DND-41 (cell line): ENCODE data around the gene KIF17.

ENCODE experiments used
- ATAC-seq: fragments of 200-7000 bp; cut with Tn5 transposase; 3 replicates; pipeline ENCODE4 v1.9.1; 2021; ENCODE audit warnings: low read depth; ENCODE audit not compliant: insufficient read depth
- DNase-seq: peaks from one replicate; pipeline ENCODE4 v3.0.0-alpha.2; 2020
- H2AFZ ChIP-seq: 2 replicates; pipeline ENCODE4 v1.6.0; 2012; ENCODE audit warnings: low read depth, low read length
- H3K27ac ChIP-seq: 2 replicates; pipeline ENCODE4 v1.5.1; 2012; ENCODE audit warnings: low read length, inconsistent platforms
- H3K27me3 ChIP-seq: fragments of 200-600 bp; sonication (generic); 2 replicates; pipeline ENCODE4 v1.6.0; 2012; ENCODE audit warnings: low read length, mild to moderate bottlenecking, inconsistent platforms; ENCODE audit not compliant: insufficient read depth, poor library complexity
- H3K36me3 ChIP-seq: 2 replicates; pipeline ENCODE4 v1.5.1; 2012; ENCODE audit warnings: low read length, inconsistent platforms; ENCODE audit not compliant: insufficient read depth
- H3K4me1 ChIP-seq: 2 replicates; pipeline ENCODE4 v1.5.1; 2012; ENCODE audit warnings: mild to moderate bottlenecking, low read length; ENCODE audit not compliant: insufficient read depth
- H3K4me2 ChIP-seq: 2 replicates; pipeline ENCODE4 v1.6.0; 2012; ENCODE audit warnings: mild to moderate bottlenecking, moderate library complexity, low read length, inconsistent platforms; ENCODE audit not compliant: insufficient read depth
- H3K4me3 ChIP-seq, 2 experiments: fragments of 200-600 bp in 1 of 2; shearing (Covaris generic) in 1 of 2; 2 replicates each; pipeline ENCODE4 v1.5.1; 2012 to 2016; ENCODE audit warnings: inconsistent platforms in 2 of 2, low read length in 2 of 2, mild to moderate bottlenecking in 2 of 2, low read depth in 1 of 2, moderate library complexity in 1 of 2
- H3K79me2 ChIP-seq: 2 replicates; pipeline ENCODE4 v1.6.0; 2012; ENCODE audit warnings: low read length, inconsistent platforms; ENCODE audit not compliant: insufficient read depth
- H3K9ac ChIP-seq: 2 replicates; pipeline ENCODE4 v1.6.0; 2012; ENCODE audit warnings: low read depth, mild to moderate bottlenecking, inconsistent platforms, low read length, moderate library complexity
- H3K9me3 ChIP-seq: 2 replicates; pipeline ENCODE4 v1.5.1; 2012; ENCODE audit warnings: low read length, moderate library complexity, mild to moderate bottlenecking, inconsistent platforms; ENCODE audit not compliant: insufficient read depth, severe bottlenecking
- H4K20me1 ChIP-seq: 2 replicates; pipeline ENCODE4 v1.6.0; 2012; ENCODE audit warnings: low read length; ENCODE audit not compliant: insufficient read depth
- EZH2 ChIP-seq: IDR thresholded peaks from 3 replicates; pipeline ENCODE4 v1.6.1; 2012; ENCODE audit warnings: borderline replicate concordance, low read depth, mild to moderate bottlenecking, moderate library complexity, low read length, inconsistent platforms; ENCODE audit not compliant: severe bottlenecking
- TF ChIP-seq, protein P1 (sequence below): IDR thresholded peaks from 2 replicates; pipeline ENCODE4 v1.5.1; 2012; ENCODE audit warnings: borderline replicate concordance, low read length, moderate library complexity, mild to moderate bottlenecking; ENCODE audit not compliant: poor library complexity, severe bottlenecking; ENCODE audit errors: extremely low read depth

KIF17 gene

DNA sequence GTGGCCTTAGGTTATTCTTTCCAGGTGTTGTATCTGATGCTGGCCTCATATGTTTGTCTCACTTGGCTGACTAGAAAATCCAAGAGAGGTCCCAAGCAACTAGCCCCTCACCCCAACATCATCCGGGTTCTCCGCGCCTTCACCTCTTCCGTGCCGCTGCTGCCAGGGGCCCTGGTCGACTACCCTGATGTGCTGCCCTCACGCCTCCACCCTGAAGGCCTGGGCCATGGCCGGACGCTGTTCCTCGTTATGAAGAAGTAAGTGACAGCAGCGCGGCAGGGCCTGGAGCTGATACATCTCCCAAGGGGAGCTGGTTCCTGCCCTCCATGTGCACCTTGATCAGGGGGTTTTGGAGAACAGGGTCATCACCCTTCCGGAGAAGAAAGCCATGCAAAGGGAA, 73.4 kb downstream of the KIF17 start:
- H3K4me3 ChIP-seq: no peak overlapping the region
- no peaks in the 10 kb centered on the region for H3K79me2 ChIP-seq
- DNase-seq: no peak
- no peak overlapping the region for H3K9ac ChIP-seq
- H3K27me3 ChIP-seq: no peaks in the 10 kb centered on the region
- no peak for ATAC-seq
- H3K9me3 ChIP-seq: no peaks in the 10 kb centered on the region
- no peak overlapping the region for H2AFZ ChIP-seq
- no peaks in the 10 kb centered on the region; the same call in 1 of the 2 replicates for H4K20me1 ChIP-seq
- TF ChIP-seq, protein P1, sequence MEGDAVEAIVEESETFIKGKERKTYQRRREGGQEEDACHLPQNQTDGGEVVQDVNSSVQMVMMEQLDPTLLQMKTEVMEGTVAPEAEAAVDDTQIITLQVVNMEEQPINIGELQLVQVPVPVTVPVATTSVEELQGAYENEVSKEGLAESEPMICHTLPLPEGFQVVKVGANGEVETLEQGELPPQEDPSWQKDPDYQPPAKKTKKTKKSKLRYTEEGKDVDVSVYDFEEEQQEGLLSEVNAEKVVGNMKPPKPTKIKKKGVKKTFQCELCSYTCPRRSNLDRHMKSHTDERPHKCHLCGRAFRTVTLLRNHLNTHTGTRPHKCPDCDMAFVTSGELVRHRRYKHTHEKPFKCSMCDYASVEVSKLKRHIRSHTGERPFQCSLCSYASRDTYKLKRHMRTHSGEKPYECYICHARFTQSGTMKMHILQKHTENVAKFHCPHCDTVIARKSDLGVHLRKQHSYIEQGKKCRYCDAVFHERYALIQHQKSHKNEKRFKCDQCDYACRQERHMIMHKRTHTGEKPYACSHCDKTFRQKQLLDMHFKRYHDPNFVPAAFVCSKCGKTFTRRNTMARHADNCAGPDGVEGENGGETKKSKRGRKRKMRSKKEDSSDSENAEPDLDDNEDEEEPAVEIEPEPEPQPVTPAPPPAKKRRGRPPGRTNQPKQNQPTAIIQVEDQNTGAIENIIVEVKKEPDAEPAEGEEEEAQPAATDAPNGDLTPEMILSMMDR: no peak
- TF ChIP-seq EZH2: no peak
- H3K36me3 ChIP-seq: peaks cover 28% of the 10 kb centered on the region
- no peaks in the 10 kb centered on the region for H3K4me1 ChIP-seq
- H3K4me2 ChIP-seq: no peak overlapping the region
- H3K27ac ChIP-seq: no peak overlapping the region

DNA sequence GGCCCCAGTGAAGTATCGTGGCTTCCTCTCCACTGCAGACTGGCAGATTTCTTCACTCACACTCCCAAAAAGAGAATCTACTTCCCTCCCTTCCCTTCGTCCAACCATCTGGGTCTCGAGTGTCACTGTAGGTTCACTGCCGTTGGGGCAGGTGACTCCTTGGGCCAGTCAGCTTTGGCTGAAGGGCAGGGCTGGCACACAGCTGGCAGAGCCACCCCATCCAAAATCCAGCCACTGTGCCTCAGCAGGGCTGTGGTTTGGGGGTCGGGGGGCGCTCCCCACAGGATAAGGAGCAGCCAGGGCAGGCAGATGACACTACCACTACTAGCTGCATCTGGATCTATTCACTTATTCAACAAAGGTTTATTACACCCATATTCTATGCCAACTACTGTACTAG, 74.7 kb downstream of the KIF17 start:
- no peaks in the 10 kb centered on the region for H3K9me3 ChIP-seq
- no peak for TF ChIP-seq EZH2
- TF ChIP-seq, protein P1: no peak
- ATAC-seq: no peak

DNA sequence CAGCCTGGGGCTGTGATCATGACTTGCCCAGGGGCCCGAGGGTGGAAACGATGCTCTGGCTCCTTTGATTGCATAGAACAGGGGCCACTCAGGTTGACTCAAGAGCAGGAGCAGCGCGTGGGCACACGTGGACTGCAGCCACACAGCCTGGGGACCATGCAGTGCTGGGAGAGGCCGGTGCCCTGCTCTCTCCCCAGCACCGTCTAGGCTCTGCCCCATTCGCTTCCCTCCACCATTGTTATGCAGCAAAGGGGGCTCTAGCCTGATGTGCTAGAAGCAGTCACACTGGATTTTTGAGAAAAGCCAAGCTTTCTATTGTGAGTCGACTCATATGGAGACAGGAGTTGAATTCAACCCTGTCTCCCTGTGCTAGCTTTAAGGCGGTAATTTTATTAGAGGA, 75.8 kb downstream of the KIF17 start:
- Histone ChIP-seq H3K9me3 (no peaks in the 10 kb centered on the region), H3K27ac (no peak overlapping the region), H3K27me3 (no peaks in the 10 kb centered on the region), H2AFZ (no peak overlapping the region), H3K4me1 (no peaks in the 10 kb centered on the region), H3K36me3 (peaks cover 20% of the 10 kb centered on the region; the same call in 1 of the 2 replicates), H3K79me2 (no peaks in the 10 kb centered on the region), H3K9ac (no peak overlapping the region), H4K20me1 (no peaks in the 10 kb centered on the region; the same call in 1 of the 2 replicates), H3K4me2 (no peak overlapping the region), H3K4me3 (no peak overlapping the region)
- no peak for TF ChIP-seq EZH2
- TF ChIP-seq, protein P1: no peak
- DNase-seq (no peak), ATAC-seq (no peak)

More for the DNA sequence above, 74.7 kb downstream of the KIF17 start:
- Histone ChIP-seq H2AFZ (no peak overlapping the region), H3K79me2 (no peaks in the 10 kb centered on the region), H3K36me3 (peaks cover 17% of the 10 kb centered on the region; the same call in 1 of the 2 replicates), H3K9ac (no peak overlapping the region), H3K27me3 (no peaks in the 10 kb centered on the region), H4K20me1 (no peaks in the 10 kb centered on the region; the same call in 1 of the 2 replicates), H3K4me1 (no peaks in the 10 kb centered on the region), H3K4me3 (no peak overlapping the region), H3K27ac (no peak overlapping the region), H3K4me2 (no peak overlapping the region)
- no peak for DNase-seq
